C4-2B (cell line): ENCODE results near the gene SEZ6L.

Experiments used
- H3K27ac ChIP-seq: fragments of 450-650 bp; 2 replicates; pipeline ENCODE4 v1.5.1; 2017
- ZFX ChIP-seq: fragments of 450-650 bp; IDR thresholded peaks from 2 replicates; pipeline ENCODE4 v1.6.1; 2017
- TF ChIP-seq, protein P1 (sequence below): fragments of 450-650 bp; conservative IDR thresholded peaks from 2 replicates; pipeline ENCODE4 v1.5.1; 2017; ENCODE audit warnings: mild to moderate bottlenecking

The SEZ6L gene

GRCh38 chr22:26174280-26174679 lies 5.0 kb downstream of the SEZ6L start:
- TF ChIP-seq, protein P1, sequence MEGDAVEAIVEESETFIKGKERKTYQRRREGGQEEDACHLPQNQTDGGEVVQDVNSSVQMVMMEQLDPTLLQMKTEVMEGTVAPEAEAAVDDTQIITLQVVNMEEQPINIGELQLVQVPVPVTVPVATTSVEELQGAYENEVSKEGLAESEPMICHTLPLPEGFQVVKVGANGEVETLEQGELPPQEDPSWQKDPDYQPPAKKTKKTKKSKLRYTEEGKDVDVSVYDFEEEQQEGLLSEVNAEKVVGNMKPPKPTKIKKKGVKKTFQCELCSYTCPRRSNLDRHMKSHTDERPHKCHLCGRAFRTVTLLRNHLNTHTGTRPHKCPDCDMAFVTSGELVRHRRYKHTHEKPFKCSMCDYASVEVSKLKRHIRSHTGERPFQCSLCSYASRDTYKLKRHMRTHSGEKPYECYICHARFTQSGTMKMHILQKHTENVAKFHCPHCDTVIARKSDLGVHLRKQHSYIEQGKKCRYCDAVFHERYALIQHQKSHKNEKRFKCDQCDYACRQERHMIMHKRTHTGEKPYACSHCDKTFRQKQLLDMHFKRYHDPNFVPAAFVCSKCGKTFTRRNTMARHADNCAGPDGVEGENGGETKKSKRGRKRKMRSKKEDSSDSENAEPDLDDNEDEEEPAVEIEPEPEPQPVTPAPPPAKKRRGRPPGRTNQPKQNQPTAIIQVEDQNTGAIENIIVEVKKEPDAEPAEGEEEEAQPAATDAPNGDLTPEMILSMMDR, result no peak
- TF ChIP-seq ZFX, result no peak
- no peak overlapping the region for H3K27ac ChIP-seq

DNA sequence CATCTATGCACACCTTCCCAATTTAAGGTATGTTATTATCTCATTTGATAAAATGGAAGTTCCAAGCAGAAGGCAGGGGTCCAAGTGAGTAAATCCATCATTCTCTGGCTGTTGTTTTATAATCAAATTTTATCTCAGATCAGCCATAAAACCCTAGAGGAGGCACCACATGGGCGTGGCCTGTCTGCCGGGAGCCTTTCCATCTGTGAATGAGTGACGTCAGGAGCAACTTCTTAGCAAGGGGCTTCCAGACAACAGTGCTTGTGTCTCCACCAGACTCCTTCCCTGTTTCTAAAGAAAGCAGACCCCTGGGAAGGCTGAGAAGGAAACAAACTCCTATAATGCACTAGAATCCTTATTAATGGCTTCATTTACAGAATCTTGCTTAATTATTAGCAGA lies 13.5 kb downstream of the SEZ6L start:
- TF ChIP-seq, protein P1, result no peak
- no peak overlapping the region for H3K27ac ChIP-seq

DNA sequence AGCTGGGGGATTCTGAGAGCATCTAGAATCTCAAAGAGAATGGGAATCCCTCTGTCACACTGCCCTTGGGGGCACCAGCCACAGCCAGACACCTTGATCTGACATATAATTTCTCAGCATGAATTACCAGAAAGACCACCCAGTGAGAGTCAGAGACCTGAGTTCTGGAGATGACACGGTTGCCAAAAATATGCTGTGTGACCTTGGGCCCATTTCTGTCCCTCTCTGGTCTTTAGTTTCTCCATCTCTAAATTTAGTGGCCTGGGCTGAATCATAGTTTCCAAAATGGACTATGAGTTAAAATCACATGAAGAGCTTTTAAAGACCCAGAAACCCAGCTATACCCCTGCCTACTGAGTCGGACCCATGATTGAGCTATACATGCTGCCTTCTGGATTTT lies 15.9 kb downstream of the SEZ6L start:
- H3K27ac ChIP-seq, result no peak overlapping the region
- no peak for TF ChIP-seq ZFX

GRCh38 chr22:26188341-26188740 lies 19.1 kb downstream of the SEZ6L start:
- TF ChIP-seq, protein P1, result no peak
- TF ChIP-seq ZFX, result no peak
- no peak overlapping the region for H3K27ac ChIP-seq

DNA sequence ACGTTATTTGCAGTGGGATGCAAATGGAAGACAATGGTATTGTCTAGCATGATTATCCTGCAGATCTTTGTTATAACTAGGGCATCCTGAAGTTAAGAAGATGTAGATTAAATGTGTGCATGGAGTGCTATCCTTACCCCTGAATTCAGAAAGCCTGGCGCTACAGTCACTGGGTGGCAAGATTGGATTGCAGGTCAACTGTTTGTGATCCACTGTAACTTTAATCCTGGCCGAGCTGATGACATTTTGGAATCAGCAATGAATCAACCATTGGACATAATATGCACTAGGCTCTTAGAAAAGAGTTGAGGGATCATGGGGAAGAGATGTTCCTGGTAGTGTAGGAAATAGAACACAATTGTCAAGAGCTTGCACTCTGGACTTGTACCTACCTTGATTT lies 25.1 kb downstream of the SEZ6L start:
- no peak for TF ChIP-seq ZFX
- TF ChIP-seq, protein P1, result no peak
- no peak overlapping the region for H3K27ac ChIP-seq

GRCh38 chr22:26194877-26195276 lies 25.6 kb downstream of the SEZ6L start:
- TF ChIP-seq, protein P1, result no peak
- no peak for TF ChIP-seq ZFX
- no peak overlapping the region for H3K27ac ChIP-seq

DNA sequence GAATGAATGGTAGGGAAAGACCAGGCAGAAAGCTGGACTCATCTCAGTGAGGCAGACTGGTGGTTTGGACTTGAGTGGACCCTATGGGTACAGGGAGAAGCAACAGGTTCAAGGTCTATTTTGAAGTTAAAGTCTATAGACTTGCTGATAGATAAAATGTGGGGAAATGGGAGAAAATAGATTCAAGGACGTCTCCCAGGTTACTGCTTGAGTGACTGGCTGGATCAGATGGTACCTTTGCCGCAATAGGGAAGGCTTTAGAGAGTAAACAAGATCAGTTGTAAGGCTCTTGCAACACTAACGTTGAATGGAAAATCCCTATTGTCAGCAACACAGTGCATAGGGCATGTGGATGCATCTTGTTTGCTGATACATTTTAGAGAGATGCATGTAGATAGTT lies 27.4 kb downstream of the SEZ6L start:
- TF ChIP-seq, protein P1, result no peak
- no peak for TF ChIP-seq ZFX
- H3K27ac ChIP-seq, result no peak overlapping the region

GRCh38 chr22:26197425-26197824 lies 28.2 kb downstream of the SEZ6L start:
- H3K27ac ChIP-seq, result no peak overlapping the region
- no peak for TF ChIP-seq ZFX

- no peak overlapping the region for H3K27ac ChIP-seq
- TF ChIP-seq, protein P1, result no peak
- TF ChIP-seq ZFX, result no peak
Measured at GRCh38 chr22:26199665-26200064, 30.4 kb downstream of the SEZ6L start.
